SK-N-SH treated with all-trans-retinoic acid at 6 μM for 48 hours (cell line): Measurements from ENCODE around the gene NKX2-2.

Experiments
- ATAC-seq: fragments of 200-7000 bp; cut with Tn5 transposase; 3 replicates; pipeline ENCODE4 v1.9.1; 2020; ENCODE audit warnings: mild to moderate bottlenecking, moderate library complexity
- BACH2 ChIP-seq: fragments of 250-450 bp; sonication (Bioruptor Pico); IDR thresholded peaks from 2 replicates; pipeline ENCODE4 v1.9.0; 2021; ENCODE audit warnings: mild to moderate bottlenecking, borderline replicate concordance
- CSDC2 ChIP-seq: fragments of 250-450 bp; sonication (Bioruptor Pico); IDR thresholded peaks from 2 replicates; pipeline ENCODE4 v1.5.0; 2020; ENCODE audit warnings: mild to moderate bottlenecking, moderate library complexity
- ESRRG ChIP-seq: fragments of 250-450 bp; sonication (Bioruptor Pico); IDR thresholded peaks from 2 replicates; pipeline ENCODE4 v1.6.1; 2021; ENCODE audit warnings: mild to moderate bottlenecking
- ISL1 ChIP-seq: fragments of 250-450 bp; sonication (Bioruptor Pico); IDR thresholded peaks from 2 replicates; pipeline ENCODE4 v2.1.2; 2022; ENCODE audit warnings: mild to moderate bottlenecking, moderate library complexity
- OSR1 ChIP-seq: fragments of 250-450 bp; sonication (Bioruptor Pico); IDR thresholded peaks from 2 replicates; pipeline ENCODE4 v1.8.0; 2022; ENCODE audit warnings: moderate library complexity, mild to moderate bottlenecking, inconsistent platforms
- PPARA ChIP-seq: fragments of 250-450 bp; sonication (Bioruptor Pico); IDR thresholded peaks from 2 replicates; pipeline ENCODE4 v1.5.0; 2020; ENCODE audit warnings: mild to moderate bottlenecking, borderline replicate concordance
- SNAI2 ChIP-seq: fragments of 250-450 bp; sonication (Bioruptor Pico); IDR thresholded peaks from 2 replicates; pipeline ENCODE4 v1.5.0; 2020; ENCODE audit warnings: mild to moderate bottlenecking, moderate library complexity
- TCF4 ChIP-seq: fragments of 250-450 bp; sonication (Bioruptor Pico); IDR thresholded peaks from 2 replicates; pipeline ENCODE4 v1.8.0; 2021; ENCODE audit warnings: mild to moderate bottlenecking, moderate library complexity, borderline replicate concordance
- TOX ChIP-seq: fragments of 250-450 bp; sonication (Bioruptor Pico); IDR thresholded peaks from 2 replicates; pipeline ENCODE4 v1.8.0; 2021; ENCODE audit warnings: mild to moderate bottlenecking, moderate library complexity, borderline replicate concordance
- ZC3H10 ChIP-seq: fragments of 250-450 bp; sonication (Bioruptor Pico); IDR thresholded peaks from 2 replicates; pipeline ENCODE4 v1.5.1; 2021; ENCODE audit warnings: mild to moderate bottlenecking, moderate library complexity
- ZFP3 ChIP-seq: fragments of 250-450 bp; sonication (Bioruptor Pico); IDR thresholded peaks from 2 replicates; pipeline ENCODE4 v1.5.0; 2020; ENCODE audit warnings: mild to moderate bottlenecking, moderate library complexity
- ZFP30 ChIP-seq: fragments of 450-650 bp; formaldehyde crosslinking; IDR thresholded peaks from 2 replicates; pipeline ENCODE4 v1.5.0; 2022; ENCODE audit warnings: mild to moderate bottlenecking, moderate library complexity
- ZNF70 ChIP-seq: fragments of 450-650 bp; formaldehyde crosslinking; IDR thresholded peaks from 2 replicates; pipeline ENCODE4 v1.5.0; 2020; ENCODE audit warnings: mild to moderate bottlenecking, moderate library complexity
- ZNF8 ChIP-seq: fragments of 450-650 bp; formaldehyde crosslinking; IDR thresholded peaks from 2 replicates; pipeline ENCODE4 v1.5.0; 2020; ENCODE audit warnings: mild to moderate bottlenecking, moderate library complexity
- TF ChIP-seq, protein P1 (sequence below): fragments of 250-450 bp; sonication (Bioruptor Pico); IDR thresholded peaks from 2 replicates; pipeline ENCODE4 v1.5.1; 2020; ENCODE audit warnings: low read depth, mild to moderate bottlenecking, moderate library complexity
- TF ChIP-seq, protein P2 (sequence below): fragments of 250-450 bp; sonication (Bioruptor Pico); IDR thresholded peaks from 2 replicates; pipeline ENCODE4 v1.5.1; 2021; ENCODE audit warnings: mild to moderate bottlenecking, moderate library complexity
- TF ChIP-seq, protein P3 (sequence below): fragments of 250-450 bp; sonication (Bioruptor Pico); IDR thresholded peaks from 2 replicates; pipeline ENCODE4 v1.5.0; 2020; ENCODE audit warnings: mild to moderate bottlenecking, moderate library complexity
- TF ChIP-seq, protein P4 (sequence below): fragments of 250-450 bp; sonication (Bioruptor Pico); IDR thresholded peaks from 2 replicates; pipeline ENCODE4 v1.8.0; 2020; ENCODE audit warnings: mild to moderate bottlenecking, moderate library complexity, borderline replicate concordance
- TF ChIP-seq, protein P5 (sequence below): fragments of 250-450 bp; sonication (Bioruptor Pico); IDR thresholded peaks from 2 replicates; pipeline ENCODE4 v1.8.0; 2021; ENCODE audit warnings: low read depth, mild to moderate bottlenecking, moderate library complexity, borderline replicate concordance

Gene NKX2-2

DNA sequence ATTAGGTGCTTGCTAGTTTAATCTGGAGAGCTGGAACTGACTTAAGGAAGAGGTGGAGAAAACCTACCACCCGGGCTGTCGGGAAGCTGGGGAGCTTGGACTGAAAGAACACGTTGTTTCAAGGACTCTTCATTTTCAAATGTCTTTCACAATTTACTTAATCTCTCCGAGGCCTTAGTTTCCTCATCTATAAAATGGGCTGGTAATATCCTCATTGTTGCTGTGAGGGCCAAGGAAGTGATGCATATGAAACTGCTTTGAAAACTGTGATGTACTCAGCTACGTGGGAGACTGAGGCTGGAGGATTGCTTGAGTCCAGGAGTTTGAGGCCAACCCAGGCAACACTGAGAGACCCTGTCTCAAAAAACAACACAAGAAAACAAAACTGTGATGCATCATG lies 36.7 kb upstream of the NKX2-2 start:
- TF ChIP-seq ZNF8 (CRISPR knock-in tag) (no peak), ZFP3 (CRISPR knock-in tag) (no peak), ZC3H10 (CRISPR knock-in tag) (no peak), ISL1 (CRISPR knock-in tag) (no peak), SNAI2 (CRISPR knock-in tag) (no peak), ZNF70 (CRISPR knock-in tag) (no peak), ZFP30 (CRISPR knock-in tag) (no peak), OSR1 (CRISPR knock-in tag) (no peak)
- TF ChIP-seq, protein P1, sequence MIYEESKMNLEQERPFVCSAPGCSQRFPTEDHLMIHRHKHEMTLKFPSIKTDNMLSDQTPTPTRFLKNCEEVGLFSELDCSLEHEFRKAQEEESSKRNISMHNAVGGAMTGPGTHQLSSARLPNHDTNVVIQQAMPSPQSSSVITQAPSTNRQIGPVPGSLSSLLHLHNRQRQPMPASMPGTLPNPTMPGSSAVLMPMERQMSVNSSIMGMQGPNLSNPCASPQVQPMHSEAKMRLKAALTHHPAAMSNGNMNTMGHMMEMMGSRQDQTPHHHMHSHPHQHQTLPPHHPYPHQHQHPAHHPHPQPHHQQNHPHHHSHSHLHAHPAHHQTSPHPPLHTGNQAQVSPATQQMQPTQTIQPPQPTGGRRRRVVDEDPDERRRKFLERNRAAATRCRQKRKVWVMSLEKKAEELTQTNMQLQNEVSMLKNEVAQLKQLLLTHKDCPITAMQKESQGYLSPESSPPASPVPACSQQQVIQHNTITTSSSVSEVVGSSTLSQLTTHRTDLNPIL (CRISPR knock-in tag): no peak
- TF ChIP-seq, protein P2, sequence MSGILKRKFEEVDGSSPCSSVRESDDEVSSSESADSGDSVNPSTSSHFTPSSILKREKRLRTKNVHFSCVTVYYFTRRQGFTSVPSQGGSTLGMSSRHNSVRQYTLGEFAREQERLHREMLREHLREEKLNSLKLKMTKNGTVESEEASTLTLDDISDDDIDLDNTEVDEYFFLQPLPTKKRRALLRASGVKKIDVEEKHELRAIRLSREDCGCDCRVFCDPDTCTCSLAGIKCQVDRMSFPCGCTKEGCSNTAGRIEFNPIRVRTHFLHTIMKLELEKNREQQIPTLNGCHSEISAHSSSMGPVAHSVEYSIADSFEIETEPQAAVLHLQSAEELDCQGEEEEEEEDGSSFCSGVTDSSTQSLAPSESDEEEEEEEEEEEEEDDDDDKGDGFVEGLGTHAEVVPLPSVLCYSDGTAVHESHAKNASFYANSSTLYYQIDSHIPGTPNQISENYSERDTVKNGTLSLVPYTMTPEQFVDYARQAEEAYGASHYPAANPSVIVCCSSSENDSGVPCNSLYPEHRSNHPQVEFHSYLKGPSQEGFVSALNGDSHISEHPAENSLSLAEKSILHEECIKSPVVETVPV (CRISPR knock-in tag): no peak
- TF ChIP-seq, protein P3, sequence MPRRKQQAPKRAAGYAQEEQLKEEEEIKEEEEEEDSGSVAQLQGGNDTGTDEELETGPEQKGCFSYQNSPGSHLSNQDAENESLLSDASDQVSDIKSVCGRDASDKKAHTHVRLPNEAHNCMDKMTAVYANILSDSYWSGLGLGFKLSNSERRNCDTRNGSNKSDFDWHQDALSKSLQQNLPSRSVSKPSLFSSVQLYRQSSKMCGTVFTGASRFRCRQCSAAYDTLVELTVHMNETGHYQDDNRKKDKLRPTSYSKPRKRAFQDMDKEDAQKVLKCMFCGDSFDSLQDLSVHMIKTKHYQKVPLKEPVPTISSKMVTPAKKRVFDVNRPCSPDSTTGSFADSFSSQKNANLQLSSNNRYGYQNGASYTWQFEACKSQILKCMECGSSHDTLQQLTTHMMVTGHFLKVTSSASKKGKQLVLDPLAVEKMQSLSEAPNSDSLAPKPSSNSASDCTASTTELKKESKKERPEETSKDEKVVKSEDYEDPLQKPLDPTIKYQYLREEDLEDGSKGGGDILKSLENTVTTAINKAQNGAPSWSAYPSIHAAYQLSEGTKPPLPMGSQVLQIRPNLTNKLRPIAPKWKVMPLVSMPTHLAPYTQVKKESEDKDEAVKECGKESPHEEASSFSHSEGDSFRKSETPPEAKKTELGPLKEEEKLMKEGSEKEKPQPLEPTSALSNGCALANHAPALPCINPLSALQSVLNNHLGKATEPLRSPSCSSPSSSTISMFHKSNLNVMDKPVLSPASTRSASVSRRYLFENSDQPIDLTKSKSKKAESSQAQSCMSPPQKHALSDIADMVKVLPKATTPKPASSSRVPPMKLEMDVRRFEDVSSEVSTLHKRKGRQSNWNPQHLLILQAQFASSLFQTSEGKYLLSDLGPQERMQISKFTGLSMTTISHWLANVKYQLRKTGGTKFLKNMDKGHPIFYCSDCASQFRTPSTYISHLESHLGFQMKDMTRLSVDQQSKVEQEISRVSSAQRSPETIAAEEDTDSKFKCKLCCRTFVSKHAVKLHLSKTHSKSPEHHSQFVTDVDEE (CRISPR knock-in tag): no peak
- ATAC-seq: no peak

DNA sequence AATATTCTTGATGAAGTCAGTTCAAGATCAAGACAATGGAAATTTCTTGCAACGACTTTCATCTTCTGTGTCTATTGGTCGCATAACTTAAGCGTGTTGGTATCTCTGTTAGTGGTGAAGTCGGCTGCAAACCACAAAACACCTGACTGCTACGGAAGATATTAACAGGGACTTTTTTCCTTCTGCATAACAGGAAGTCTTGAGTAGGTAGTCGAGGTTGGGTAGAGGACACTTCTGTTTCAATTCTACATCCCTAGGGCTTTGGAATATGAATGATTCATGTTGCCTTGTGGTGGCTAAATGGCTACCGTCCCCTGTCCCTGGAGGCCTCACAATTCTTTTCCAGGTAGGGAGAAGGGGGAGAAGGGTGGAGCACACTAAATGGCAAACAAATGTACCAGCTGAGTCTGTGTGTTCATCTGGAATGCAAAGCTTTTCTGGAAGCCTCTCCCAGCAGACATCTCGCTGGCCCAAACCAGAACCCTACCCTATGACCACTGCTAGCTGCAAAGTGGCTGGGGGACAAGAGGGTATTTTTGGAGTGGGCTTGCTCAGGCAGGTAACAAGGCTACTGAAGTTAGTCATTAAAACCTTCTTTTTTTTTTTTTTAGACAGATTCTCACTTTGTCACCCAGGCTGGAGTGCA lies 34.6 kb upstream of the NKX2-2 start:
- no peak for TF ChIP-seq PPARA (CRISPR knock-in tag)
- TF ChIP-seq ZNF70 (CRISPR knock-in tag): no peak
- no peak for TF ChIP-seq ZNF8 (CRISPR knock-in tag)
- TF ChIP-seq ZC3H10 (CRISPR knock-in tag): no peak
- no peak for TF ChIP-seq ZFP3 (CRISPR knock-in tag)
- no peak for TF ChIP-seq TCF4 (CRISPR knock-in tag)
- TF ChIP-seq, protein P1 (CRISPR knock-in tag): no peak
- TF ChIP-seq, protein P4, sequence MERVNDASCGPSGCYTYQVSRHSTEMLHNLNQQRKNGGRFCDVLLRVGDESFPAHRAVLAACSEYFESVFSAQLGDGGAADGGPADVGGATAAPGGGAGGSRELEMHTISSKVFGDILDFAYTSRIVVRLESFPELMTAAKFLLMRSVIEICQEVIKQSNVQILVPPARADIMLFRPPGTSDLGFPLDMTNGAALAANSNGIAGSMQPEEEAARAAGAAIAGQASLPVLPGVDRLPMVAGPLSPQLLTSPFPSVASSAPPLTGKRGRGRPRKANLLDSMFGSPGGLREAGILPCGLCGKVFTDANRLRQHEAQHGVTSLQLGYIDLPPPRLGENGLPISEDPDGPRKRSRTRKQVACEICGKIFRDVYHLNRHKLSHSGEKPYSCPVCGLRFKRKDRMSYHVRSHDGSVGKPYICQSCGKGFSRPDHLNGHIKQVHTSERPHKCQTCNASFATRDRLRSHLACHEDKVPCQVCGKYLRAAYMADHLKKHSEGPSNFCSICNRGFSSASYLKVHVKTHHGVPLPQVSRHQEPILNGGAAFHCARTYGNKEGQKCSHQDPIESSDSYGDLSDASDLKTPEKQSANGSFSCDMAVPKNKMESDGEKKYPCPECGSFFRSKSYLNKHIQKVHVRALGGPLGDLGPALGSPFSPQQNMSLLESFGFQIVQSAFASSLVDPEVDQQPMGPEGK (CRISPR knock-in tag): no peak
- no peak for TF ChIP-seq TOX
- no peak for TF ChIP-seq BACH2 (CRISPR knock-in tag)
- TF ChIP-seq, protein P2 (CRISPR knock-in tag): no peak
- TF ChIP-seq ZFP30 (CRISPR knock-in tag): no peak
- TF ChIP-seq CSDC2 (CRISPR knock-in tag): no peak
- no peak for TF ChIP-seq SNAI2 (CRISPR knock-in tag)
- TF ChIP-seq, protein P5, sequence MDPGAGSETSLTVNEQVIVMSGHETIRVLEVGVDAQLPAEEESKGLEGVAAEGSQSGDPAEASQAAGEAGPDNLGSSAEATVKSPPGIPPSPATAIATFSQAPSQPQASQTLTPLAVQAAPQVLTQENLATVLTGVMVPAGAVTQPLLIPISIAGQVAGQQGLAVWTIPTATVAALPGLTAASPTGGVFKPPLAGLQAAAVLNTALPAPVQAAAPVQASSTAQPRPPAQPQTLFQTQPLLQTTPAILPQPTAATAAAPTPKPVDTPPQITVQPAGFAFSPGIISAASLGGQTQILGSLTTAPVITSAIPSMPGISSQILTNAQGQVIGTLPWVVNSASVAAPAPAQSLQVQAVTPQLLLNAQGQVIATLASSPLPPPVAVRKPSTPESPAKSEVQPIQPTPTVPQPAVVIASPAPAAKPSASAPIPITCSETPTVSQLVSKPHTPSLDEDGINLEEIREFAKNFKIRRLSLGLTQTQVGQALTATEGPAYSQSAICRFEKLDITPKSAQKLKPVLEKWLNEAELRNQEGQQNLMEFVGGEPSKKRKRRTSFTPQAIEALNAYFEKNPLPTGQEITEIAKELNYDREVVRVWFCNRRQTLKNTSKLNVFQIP (CRISPR knock-in tag): no peak
- TF ChIP-seq, protein P3 (CRISPR knock-in tag): no peak
- no peak for TF ChIP-seq ESRRG (CRISPR knock-in tag)
- no peak for ATAC-seq
